GM19372 (cell line): ENCODE results near the gene FAM174C.

Experiments
- ATAC-seq: cut with Tn5 transposase; IDR thresholded peaks from one replicate; pipeline ENCODE4 v1.9.1; 2021; ENCODE audit warnings: mild to moderate bottlenecking, low read depth, moderate library complexity; ENCODE audit not compliant: unreplicated experiment

The FAM174C gene

DNA sequence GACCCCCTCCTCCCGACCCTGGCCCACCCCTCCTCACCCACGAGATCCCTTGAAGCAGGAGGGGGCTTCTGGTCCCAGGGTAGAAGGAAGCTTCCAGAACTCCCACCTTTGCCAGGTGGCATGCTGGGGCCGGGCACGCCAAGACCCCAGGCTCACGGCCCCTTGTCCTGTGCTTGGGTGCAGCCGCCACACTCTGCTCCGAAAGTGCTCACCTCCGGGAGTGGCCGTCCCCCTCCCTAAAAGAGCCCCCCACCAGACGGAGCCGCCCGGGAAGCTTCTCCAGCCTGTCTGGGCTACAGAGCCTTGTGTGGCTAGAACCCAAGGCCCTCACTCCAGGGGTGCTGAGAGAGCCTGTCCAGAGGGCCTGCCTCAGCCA lies 8.6 kb downstream of the FAM174C start:
- ATAC-seq = no peak

DNA sequence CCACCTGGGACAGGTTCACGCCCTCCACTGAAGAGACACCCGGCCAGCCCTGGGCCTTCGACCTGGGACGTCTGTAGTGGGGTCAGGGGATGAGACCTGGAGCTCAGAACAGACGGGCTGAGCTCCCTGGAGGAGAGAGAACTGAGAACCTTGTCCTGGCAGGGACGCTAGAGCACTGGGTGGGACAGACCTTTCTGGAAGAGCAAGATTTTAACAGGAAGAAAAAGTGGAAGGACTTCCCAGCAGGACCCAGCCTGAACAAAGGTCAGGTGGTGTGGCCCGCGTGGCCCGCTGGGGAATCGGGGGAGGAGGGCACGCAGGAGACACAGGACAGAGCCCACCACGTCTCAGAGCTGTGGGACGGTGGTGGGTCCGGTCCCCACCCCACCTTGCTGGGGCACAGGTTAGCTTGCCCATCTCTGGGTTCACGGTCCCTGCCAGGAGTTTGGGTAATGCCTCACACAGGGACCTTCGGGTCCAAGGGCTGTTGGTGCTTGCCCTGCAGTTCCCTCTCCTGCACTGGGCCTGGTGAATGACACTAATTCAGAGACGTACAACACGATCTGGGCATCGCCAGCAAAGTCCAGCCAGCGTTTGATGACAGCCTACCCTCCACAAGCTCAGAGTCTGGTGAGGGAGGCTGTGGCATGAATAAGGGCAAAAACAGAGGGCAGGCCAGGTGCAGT lies 9.1 kb downstream of the FAM174C start:
- ATAC-seq = no peak

DNA sequence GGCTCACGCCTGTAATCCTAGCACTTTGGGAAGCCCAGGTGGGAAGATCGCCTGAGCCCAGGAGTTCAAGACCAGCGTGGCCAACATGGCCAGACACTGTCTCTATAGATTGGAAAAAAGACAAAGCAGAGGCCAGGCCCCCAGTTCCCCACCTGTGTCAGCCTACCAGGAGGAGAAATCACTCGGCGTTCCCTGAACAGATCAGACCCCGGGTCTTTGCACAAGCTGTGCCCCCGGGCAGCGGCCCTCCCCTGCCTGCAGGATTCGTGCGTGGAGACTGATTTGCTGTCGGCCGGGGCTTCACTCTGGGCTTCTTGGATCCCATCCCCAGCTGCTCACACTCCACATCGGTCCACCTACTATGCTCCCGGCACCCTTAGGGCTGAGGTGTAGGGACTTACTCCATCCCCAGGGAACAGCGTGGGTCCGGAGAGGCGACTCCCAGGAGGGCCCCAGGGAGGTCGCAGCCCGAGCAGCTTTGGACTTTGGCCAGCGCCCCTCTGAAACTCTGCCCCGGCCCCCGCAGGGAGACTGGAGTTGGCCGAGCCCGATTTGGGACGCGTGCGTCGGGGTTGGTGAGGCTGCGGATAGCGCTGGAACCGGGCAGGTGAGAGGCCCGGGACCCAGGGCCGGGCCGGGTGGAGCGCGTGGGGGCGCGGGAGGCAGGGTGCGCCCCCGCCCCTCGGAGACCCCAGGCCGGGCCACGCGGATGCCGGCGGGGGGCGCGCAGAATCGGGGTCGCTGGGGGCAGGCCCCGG lies 9.8 kb downstream of the FAM174C start:
- ATAC-seq = no peak

DNA sequence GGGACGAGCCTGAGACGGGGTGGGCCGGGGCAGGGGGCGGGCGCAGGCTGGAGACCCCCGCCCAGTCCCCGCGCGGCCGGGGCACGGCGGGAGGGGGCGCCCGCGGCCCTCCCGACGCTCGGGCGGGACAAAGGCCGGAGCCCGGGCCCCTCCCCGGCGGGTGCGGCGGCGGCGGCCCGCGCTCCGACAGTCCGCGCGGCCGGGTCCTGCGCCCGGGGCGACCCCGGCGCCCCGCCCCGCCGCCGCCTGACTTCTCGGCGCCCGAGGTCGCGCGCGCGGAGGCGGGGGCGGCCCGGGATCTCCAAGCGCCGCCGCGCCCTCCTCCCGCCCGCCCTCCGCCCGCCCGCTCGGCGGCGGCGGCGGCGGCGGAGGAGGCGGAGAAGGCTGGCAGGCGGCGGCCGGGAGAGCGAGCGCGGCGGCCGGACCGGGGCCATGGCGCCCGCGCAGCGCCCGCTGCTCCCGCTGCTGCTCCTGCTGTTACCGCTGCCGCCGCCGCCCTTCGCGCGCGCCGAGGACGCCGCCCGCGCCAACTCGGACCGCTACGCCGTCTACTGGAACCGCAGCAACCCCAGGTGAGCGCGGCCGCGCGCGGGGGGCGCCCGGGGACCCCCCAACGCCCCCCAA lies 10.5 kb downstream of the FAM174C start, which contains the start of gene EFNA2:
Gene EFNA2 (plus strand): TSS at position 137 of the 624 bp plus-strand sequence. CDS start 296 bp downstream, at position 433.
- ATAC-seq = no peak

DNA sequence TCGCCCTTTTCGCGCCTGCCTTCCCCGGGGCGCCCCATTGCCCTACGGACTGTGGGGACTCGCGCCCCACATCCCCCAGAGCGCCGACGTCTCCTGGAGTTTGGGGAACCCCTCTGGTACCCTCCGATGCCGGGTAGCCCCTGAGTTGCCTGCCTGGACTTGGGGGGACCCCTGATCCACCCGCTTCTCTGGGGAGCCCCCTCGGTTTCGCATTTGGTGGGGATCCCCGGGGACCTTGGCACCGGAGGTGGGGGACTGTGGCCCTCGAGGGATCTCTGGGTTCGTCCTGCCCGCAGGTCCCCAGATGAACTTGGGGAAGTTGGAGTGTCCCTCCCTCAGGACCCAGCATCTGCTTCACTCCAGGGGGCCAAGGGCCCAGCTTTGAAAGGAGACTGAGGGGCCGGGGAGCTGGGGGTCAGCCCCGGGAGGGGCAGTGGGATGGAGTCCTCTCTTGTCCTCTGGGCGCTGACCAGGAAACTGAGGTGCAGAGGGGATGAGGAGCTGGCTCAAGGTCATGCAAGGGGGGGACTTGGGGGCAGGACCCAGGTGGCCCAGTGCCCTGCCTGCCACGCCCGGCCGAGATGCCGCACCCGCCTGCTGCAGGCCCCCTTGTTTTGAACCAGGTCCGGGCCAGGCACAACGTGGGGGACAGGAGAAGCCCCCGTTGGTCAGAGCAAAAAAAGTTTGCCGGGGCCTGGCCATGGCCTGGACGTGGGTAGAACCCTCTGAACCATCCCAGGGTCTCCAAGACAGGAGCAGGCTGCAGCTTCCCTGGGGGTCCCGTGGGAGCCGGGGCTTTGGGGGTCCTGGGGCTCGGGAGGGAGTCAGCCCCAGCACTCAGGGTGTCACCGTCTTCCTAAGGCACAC lies 11.4 kb downstream of the FAM174C start:
- ATAC-seq = no peak

DNA sequence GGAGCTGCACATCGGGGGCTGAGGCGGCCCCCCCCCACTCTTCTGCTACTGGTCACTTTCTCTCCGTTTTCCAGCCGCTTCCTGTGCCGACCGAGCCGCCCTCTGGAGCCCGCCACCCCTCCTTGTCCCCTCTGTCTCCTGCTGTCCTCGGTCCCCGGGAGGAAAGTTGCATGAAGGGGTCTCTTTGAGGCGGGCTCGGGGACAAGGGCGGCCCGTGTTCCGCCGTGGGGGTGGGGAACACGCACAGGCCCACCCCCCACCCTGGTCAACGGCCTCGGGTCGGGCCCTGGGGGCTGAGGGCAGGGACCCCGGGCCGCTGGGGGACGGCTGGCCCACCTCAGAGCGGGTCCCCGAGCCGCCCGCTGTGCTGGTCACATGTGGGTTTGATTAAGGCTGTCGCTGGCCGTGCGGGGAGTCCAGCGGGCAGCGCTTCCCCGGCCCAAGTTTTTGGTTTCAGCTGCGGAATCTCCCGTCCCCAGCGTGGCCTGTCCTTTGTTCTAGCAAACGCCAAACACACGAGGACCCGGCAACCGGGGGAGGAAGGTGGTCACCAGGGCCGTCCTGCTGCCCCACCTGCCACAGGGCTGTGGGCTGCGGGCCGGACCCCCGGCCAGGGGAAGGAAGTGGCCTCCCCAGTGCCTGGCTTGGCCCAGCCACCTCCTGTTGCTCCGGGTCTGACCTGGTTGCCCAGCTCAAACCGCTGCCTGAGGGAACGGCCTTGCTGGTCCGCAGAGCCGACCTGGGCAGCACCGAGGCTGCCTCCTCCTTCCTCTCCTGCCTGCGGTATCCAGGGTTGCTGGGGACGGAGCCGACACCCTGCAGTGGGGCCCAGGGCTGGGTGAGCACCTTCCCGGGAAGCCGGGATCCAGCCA lies 12.3 kb downstream of the FAM174C start:
- no peak for ATAC-seq

DNA sequence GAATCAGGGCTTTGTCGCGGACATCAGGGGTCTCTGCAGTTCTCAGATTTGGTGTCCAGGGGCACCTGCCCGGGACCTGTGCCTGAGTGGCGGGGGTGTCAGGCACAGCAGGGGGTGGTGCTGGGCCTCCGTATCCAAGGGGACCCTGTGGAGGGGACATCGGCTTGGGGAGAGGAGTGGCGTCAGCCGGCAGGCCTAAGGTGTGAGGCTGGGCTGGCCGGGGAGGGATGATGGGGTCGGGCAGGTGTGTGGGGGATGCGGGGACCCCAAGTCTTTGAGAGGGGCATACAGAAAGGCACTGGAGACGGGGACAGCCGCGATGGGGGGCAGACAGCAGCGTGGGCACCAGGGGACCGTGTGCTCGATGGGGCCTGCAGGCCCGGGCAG lies 12.9 kb downstream of the FAM174C start:
- ATAC-seq = no peak

DNA sequence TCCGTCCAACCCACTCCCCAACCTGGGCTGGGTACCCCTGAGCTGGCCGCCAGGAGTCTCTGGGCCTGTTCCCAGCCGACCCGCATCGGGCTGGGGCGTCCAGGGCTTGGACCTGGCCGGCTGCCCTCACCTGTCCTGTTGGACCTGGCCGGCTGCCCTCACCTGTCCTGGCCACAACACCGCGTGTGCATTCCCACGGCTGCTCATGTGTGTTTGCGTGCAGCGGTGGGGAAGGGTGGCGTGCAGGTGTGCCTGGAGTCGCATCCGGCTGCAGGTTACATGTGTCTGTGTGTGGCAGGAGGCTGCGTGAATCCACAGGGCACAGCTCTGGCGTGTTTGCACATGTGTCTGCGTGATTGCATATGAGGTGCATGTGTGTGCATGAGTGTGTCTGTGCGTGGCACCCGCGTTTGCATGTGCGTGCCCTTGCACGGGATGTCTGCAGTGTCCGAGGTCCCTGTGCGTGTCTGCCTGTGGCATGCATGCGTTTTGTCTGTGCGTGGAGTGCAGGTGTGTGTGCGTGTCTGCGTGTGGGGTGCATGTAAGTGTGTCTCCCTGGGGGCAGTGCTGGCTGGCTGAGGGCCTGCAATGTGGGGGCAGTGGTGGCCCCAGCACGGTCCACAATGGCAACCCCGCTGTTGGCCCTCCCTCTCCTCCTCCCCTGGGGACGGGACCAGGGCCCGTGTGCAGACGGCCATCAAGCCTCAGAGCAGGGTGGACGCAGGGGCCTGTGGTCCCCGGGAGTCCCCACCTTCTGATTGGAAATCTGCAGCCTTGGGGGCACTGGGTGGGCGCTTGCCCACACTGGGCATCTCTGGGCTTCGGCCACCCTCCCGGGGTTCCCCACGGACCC lies 13.7 kb downstream of the FAM174C start:
- ATAC-seq = no peak

DNA sequence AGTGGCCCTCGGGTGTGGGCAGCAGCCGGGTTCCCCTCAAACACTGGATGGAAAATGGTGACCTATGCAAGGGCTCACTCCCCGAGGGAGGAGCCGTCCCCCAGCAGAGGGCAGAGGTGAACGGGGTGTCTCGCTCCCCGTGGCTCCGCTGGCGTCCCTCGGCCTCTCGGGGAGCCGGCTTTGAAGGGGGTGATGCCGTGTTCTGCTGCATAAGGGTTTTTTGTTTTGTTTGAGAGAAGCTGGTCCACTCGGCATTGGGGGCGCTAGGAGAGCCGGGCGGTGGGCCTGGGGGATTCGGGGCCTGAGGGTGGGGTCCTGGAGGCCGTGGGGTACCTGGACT lies 14.3 kb downstream of the FAM174C start:
- ATAC-seq = no peak

DNA sequence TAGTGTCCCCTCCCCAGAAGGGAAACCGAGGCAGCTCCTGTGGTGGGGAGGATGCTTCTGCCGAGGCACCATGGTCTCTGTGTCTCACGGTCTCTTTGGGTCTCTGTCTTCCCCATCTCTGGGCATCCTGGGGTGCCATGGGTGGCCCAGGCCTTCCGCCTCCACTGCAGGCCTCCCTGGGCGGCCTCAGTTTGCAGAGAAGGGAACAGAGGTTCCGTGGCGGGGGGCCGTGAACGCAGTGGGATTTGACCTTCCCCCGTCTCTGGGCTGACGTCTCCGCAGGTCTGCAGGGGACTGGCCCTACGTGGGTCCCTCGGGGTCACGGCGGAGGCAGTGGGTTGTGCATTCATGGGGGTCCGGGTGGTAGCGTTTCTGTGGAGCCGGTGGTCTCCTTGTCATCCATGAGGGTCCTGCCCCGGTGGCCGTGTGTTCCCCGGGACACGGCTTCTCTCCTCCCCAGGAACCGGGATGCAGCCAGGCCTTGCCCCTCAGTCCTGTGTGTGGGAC lies 14.9 kb downstream of the FAM174C start:
- no peak for ATAC-seq

DNA sequence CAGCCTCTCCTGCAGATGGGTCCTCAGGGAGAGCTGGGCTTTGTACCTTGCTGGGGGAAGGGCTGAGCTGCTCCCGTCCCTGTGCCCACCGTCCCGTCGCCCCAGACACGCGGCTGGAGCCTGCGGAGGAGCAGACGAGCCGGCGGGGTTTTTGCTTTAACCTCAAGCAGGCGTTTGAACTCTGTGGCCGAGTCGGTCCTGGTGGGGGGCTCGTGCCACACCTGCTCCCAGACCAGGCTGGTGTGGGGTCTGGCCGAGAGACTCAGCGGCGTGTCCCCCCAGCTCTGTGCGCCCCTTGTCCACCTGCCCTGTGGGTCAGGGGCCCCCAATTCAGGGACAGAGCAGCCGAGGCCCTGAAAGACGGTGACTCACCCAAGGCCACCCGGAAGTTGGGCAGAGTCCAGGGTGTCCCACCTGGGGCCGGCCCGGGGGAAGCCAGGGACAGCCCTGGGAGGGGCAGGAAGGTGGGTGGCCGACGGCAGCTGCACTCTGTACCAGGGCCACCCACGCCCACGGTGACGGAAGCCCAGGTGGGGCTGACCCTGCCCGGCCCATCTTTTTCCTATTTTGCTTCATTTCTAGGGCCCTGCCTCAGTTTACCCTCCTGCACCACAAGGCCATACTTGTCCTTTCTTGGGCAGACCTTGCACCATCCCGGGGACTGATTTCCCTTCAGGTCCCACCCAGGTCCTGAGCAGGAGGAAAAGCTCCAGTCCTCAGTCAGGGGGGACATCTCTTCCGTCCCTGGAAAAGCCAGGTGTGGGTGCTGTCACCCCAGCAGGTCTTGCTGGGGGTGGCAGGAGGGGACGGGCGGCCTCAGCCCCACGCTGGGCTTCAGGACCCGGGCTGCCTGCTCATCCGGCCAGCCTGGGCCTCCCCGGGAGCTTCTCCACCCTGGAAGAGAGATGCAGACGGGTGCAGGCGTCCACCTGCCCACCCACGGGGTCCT lies 15.6 kb downstream of the FAM174C start:
- no peak for ATAC-seq

DNA sequence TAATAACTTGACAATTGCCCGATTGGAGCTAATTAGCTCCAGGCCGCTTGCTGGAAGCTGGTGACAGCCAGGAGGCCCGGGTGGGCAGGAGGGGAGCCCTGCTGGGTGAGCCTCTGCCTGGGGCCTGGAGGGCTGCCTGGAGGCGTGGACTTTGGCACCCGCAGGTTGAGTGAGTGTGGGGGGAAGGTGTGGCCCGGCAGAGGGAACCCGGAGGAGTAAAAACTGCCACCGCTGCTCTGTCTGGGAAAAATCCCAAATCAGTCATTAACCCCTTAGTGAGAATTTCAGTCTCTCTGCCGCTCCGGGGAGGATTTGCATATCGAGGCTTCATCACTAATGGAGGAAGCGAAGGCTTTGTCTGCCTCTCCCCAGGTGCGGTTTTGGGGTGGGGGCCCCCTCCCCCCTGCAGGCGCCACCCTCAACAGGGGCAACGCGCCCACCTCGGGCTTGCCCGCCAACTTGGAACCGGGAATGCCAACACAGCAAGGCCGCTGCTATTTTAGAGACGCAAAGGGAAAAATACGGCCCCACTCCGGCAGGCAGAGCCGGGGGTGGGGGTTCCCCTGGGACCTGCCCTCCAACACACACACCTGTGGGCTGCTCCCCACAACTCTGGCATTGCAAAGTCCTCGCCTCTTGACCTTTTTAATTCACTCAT lies 16.6 kb downstream of the FAM174C start:
- no peak for ATAC-seq

DNA sequence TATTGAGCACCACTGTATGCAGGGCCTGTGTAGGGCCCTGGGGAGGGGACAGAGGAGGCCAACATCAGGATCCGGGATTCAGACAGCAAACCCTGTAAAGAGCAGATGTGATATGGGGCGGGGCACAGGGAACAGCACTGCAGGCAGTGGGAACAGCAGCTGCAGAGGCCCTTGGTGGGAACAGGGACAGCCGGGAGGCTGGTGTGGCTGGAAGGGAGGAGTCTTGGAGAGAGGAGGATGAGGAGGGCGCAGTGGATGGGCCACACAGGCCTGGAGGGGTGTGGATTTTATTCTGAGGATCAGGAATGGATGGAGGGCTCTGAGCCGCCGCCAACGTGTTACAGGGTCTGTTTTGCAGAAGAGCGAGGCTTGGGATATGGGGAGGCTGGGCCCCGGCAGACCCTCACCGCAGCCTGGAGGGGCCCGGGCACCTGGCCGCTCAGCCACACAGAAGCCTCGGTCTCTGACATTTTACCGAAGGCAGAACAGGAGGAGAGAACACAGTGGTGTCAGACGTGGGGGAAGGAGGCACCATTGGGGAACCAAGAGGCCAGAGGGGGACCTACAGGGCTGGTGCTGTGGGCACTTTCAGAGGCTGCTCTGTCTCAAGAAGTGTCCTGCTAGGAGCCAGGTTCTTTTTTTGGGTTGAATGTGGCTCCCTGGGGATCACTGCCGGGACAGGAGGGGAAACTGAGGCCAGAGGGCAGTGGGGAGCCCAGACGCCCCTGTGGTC lies 17.3 kb downstream of the FAM174C start:
- ATAC-seq = no peak

DNA sequence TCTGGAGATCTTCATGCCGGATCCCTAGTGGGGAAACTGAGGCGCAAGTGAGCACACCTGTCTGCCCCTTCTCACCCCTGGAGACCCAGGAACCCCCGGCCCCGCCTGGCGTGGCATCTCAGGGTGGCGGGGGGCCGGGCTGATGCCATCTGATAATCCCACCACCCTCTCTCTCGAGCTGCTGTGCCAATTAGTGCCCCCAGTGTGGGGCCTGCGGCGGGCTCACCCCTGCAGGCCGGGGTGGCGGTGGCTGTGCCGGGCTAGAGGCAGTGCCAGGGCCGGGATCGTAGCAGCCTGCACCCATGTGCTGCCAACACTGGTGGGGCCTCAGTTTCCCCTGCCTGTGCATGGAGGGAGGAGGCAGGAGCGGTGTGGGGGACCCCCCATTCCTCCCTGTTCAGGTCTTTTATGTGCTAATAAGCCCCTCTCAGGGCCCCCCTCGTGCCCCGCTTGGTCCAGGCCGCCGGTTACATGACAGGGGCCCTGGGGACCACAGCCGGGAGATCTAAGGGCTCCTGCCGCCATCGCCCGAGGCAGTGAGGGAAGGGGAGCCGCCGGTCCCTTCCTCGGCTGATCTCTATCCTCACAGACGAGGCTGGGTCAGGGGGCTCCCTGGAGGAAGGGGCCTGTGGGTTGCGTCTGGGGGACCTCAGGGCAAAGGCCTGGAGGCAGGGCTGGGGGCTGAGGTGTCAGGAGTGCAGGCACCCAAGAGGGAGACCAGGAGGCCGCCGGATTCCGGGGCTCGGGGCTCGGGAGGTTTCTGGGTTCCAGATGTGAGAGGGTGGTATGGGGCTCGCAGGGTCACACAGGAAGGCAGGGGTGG lies 18.7 kb downstream of the FAM174C start:
- no peak for ATAC-seq

DNA sequence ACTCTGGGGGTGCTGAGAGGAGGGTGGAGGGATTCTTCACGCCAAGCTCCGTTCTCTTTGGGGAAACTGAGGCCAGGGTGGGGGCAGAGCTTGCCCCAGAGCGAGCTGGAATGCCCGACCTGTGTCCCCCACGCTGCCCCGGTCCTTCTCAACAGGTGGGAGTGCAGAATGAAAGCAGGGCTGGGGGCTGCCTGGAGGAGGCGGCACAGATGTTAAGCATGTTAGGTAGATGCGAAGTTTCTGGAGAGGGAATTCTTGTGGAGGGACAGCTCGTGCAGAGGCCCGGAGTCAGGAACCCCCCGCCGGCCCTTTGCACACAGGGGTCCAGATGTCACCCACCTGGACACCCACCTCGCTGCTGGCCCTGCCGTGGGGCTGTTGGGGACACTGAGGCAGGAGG lies 19.4 kb downstream of the FAM174C start:
- ATAC-seq = no peak
